ENCODE data around the gene STAMBPL1. TPM values are rescaled to one million over a fixed set of nuclear protein-coding genes. Genes with fewer than 3 reads are reported as not detected.

STAMBPL1 gene
- total RNA-seq, 1 donor from 2014 or later = 6.8 TPM

DNA sequence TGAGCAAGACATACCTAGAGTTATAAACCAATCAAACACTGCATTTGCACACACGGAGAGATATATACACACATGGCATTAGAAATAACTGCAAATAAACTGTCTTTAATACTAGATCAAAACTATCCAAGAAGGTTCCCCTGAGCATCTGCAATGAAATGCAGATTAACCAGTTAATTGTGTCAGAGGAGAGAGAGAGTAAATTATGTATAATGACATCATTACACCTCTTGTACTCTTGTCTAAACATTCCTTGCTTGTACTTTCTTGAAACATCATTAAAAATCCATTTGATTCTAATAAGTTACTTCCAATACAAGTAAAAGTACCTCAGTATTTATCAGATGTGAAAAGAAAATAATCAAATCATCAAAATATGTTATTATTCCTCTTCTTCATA is 29.3 kb upstream of the STAMBPL1 start:
- Histone ChIP-seq H3K4me1 (peaks cover 11% of the 10 kb centered on the region), H3K9me3 (no peaks in the 10 kb centered on the region), H3K27ac (no peak overlapping the region), H3K4me3 (no peak overlapping the region), H3K36me3 (no peaks in the 10 kb centered on the region), H3K27me3 (no peaks in the 10 kb centered on the region)
- intact Hi-C loops (cut with DNase I) = no loop called here
- DNase-seq (no peak), ATAC-seq (no peak)
- TF ChIP-seq, protein P1, sequence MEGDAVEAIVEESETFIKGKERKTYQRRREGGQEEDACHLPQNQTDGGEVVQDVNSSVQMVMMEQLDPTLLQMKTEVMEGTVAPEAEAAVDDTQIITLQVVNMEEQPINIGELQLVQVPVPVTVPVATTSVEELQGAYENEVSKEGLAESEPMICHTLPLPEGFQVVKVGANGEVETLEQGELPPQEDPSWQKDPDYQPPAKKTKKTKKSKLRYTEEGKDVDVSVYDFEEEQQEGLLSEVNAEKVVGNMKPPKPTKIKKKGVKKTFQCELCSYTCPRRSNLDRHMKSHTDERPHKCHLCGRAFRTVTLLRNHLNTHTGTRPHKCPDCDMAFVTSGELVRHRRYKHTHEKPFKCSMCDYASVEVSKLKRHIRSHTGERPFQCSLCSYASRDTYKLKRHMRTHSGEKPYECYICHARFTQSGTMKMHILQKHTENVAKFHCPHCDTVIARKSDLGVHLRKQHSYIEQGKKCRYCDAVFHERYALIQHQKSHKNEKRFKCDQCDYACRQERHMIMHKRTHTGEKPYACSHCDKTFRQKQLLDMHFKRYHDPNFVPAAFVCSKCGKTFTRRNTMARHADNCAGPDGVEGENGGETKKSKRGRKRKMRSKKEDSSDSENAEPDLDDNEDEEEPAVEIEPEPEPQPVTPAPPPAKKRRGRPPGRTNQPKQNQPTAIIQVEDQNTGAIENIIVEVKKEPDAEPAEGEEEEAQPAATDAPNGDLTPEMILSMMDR (IDR thresholded peaks at IDR 0.05) = no peak

DNA sequence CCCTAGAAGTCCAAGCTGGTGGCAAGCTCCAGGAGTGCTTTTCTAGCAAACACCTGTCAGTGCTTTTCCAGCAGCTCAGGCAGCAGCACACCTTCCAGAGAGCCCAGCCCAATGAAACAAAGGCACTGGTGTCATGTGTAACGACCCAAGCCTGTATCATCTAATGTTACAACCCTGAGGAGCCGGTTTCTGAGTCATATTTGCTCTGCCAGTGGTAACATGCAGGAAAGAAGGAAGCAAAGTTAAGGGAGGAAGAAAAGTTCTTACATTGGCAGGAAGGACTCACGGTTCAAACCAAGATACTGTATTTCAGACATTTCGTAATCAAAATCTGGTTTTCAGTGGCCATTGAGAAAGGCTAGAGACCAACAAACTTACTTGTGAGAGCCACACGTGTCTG is 28.3 kb upstream of the STAMBPL1 start, which contains the start of gene ANKRD22:
Gene ANKRD22 (minus strand): TSS at position 139 of the 400 bp plus-strand sequence. CDS start 237 bp downstream, outside the sequence.
- TF ChIP-seq, protein P1 (IDR thresholded peaks at IDR 0.05) = no peak
- peak; percentile 92 for ATAC-seq
- no peak for DNase-seq
- H3K4me1 ChIP-seq = peaks cover 11% of the 10 kb centered on the region
- H3K36me3 ChIP-seq = no peaks in the 10 kb centered on the region
- peak within 1 kb of the TSS; percentile 12 for H3K27ac ChIP-seq
- H3K4me3 ChIP-seq = no peak within 1 kb of the TSS
- no peaks in the 10 kb centered on the region for H3K27me3 ChIP-seq
- intact Hi-C loops (cut with DNase I) = no loop called here
- no peaks in the 10 kb centered on the region for H3K9me3 ChIP-seq

DNA sequence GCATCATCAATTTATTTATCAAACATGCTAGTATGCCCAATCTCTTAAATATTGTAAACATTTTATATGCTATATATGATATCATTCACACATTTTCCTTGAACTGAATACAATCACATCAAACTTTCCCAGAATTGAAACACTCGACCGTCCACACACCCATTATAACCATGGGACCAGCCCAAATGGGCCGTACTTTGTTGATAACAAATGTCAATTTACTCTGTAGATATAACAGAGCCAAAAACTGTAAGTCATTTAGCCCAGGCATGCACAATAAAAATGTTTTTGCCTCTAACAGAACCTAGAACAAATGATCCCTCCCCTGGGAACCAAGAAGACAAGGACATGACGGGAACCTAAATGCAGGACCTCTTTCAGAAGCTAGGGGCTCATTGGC is 27.7 kb upstream of the STAMBPL1 start:
- Histone ChIP-seq H3K36me3 (no peaks in the 10 kb centered on the region), H3K4me3 (no peak overlapping the region), H3K4me1 (peaks cover 11% of the 10 kb centered on the region), H3K27me3 (no peaks in the 10 kb centered on the region), H3K9me3 (no peaks in the 10 kb centered on the region), H3K27ac (peak overlapping the region; percentile 12)
- TF ChIP-seq, protein P1 (IDR thresholded peaks at IDR 0.05) = no peak
- no peak for ATAC-seq
- intact Hi-C loops (cut with DNase I) = no loop called here
- DNase-seq = no peak

DNA sequence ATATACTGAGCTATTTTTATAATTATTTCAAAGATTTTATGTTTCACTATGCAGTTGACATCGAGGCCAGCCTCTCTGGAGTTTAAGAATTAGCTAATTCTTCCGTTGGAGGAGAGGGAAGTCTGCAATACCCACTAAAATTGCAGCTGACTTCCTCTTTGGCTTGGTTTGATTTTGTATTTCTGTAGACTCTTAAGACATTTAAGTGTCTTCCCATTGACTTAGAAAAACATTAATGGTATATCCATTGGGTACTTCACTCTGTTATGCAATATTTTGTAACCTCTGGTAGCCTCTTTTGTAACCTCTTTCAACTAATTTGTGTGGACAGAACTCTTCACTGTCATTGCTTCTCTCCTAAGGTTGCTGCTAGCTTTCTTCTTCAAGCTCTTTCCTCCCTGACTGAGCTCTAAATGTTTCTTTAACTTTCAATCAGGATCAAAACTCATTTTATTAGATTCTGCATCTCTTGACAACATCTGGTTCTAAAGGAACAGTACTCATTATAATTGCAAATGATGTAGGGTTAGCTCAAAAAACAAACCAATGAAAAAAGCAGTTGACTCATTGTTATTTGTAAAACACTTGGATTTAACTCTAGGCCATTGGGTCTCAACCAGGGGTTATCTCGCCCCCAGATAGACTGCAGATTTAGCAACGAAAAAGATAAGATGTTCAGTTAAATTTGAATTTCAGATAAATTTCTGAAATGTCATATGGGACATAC is 26.7 kb upstream of the STAMBPL1 start:
- Histone ChIP-seq H3K4me1 (peaks cover 11% of the 10 kb centered on the region), H3K27ac (peak overlapping the region; percentile 12), H3K27me3 (no peaks in the 10 kb centered on the region), H3K9me3 (no peaks in the 10 kb centered on the region), H3K36me3 (no peaks in the 10 kb centered on the region), H3K4me3 (no peak overlapping the region)
- ATAC-seq (peak; percentile 65), DNase-seq (no peak)
- TF ChIP-seq, protein P1 (IDR thresholded peaks at IDR 0.05) = no peak
- intact Hi-C loops (cut with DNase I) = no loop called here

DNA sequence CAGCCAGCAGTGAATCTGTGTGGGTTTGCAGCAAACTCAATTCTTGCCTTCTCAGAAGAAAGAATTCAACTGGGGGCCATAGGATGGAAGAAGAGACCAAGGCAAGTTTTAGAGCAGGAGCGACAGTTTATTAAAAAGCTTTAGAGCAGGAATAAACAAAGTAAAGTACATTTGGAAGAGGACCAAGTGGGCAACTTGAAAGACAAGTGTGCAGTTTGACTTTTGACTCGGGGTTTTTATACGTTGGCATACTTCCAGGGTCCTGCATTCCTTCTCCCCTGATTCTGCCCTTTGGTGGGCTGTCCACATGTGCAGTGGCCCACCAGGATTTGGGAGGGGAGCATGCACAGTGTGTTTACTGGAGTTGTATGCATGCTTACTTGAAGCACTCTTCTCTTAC is 25.4 kb upstream of the STAMBPL1 start:
- no peak overlapping the region for H3K27ac ChIP-seq
- no peak for DNase-seq
- TF ChIP-seq, protein P1 (IDR thresholded peaks at IDR 0.05) = no peak
- H3K27me3 ChIP-seq = no peaks in the 10 kb centered on the region
- peaks cover 11% of the 10 kb centered on the region for H3K4me1 ChIP-seq
- intact Hi-C loops (cut with DNase I) = no loop called here
- no peaks in the 10 kb centered on the region for H3K9me3 ChIP-seq
- H3K36me3 ChIP-seq = no peaks in the 10 kb centered on the region
- no peak for ATAC-seq
- H3K4me3 ChIP-seq = no peak overlapping the region

Measured in upper lobe of right lung (tissue), 1 donor.